GM19025 (cell line): ENCODE measurements around the gene TLE4.

Experiments
- ATAC-seq: cut with Tn5 transposase; IDR thresholded peaks from one replicate; pipeline ENCODE4 v1.9.1; 2021; ENCODE audit warnings: mild to moderate bottlenecking, low read depth, moderate library complexity; ENCODE audit not compliant: unreplicated experiment

Gene TLE4

DNA sequence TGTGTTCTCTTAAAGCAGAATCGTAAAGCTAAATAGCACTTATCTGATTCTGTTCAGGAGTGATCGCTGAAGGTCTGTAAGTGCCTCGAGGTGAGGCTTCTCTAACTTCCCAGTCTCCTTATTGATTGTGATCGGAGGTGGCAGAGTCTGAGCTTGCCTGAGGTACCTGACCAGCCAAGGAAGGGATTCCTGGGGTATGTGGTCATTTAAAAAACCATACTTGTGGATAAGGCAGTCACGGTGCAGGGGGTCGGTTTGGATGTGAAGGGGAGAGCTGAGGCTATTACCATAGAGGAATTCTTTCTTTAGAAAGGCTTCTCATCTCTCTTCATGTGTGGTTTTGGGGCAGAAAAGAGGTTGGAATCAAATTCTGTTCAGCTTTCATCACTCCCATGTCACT lies 193.7 kb downstream of the TLE4 start:
- no peak for ATAC-seq

DNA sequence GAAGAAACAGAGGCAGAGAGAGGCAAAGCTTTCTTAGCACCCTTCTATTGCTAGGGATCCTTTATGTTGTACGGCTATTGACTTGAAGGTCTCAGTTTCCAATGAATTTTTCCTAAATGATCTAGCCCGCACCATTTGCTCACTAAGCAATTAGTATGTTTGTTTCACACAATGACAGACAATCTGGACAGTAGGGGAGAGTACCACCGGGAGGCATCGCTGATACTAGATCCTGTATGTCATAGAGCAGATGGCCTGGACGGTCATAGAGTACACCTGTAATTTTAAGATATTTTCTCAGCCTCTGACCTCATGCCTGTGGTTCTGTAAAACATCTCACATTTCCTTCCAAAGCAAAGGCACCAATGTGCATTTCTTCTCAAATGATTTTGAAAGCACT lies 194.3 kb downstream of the TLE4 start:
- ATAC-seq, result no peak

DNA sequence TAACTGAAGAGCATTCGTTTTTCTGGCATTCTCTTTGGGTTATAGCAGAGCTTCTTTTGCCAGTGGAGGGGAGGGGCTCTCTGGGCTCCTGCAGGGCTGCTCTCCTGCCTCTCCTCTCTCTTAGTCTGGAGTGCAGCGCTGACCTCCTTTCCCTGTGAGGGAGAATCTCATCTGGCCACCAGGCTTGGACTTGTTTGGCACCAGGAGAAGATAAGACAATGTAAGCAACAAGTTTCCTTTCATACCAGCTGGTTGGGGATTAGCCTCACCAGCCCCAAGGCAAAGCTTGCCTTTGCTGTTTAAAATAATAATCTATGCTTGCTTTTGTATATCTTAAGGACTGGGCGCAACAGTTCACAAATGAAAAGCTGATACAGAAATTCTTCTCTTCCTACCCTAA lies 196.4 kb downstream of the TLE4 start:
- ATAC-seq, result no peak

DNA sequence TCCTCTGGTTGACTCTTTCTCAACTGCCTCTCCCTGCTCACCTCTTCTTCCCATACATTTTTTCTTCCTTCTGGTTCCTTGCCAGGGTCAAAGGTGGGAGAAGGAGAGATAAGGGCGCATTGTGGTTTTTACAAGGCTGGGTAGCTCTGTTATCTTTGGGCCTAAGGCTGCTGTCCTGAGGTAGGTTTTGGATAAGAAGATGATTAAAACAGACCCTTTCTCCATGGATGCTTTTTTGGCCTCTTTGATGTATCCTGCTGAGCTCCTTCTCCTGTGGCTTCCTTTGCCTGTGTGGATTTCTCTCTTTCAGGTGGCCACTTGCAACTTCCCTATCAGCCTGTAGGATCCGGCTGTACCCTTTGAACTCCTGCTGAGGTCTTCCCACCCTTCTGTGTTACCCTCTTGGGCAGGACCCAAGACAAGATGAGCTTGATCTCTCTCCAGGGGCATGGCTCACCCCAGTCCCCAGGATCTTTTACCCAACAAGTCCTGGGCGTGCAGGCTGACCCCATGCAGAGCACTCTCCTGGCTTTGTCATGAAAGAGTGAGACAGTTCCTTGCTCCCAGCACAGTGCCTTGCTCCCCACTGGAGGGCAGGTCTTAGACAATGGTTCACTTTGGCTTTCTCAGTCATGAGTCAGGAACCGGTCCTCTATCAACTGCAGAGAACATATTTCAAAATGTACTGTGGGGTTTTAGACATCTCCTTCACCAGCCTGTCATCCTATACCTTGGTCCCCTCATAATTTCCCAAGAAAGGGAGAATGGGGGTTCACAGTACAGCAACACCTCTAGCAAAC lies 197.9 kb downstream of the TLE4 start:
- ATAC-seq, result no peak

DNA sequence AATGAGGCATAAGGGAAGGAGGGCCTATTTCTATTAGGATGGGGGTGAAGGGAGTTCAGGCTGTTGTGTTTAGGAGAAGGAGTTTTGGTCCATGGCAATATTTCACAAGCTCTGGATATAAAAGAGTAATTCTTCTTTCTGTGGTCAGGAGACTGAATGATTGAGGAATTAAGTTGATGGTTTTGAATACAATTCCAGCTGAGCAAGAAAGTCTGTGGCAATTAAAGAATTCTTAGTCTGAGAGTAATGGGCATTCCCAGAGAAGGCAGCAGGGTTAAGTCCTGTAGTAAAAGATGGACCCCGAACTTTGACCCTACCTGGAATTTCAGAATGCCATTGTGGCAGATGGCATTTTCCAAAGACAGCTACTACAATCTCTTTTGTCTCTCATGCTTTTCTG lies 202.6 kb downstream of the TLE4 start:
- ATAC-seq, result no peak
